Neural cell (in vitro differentiated cells): ENCODE results near the gene IGLON5.

Experiments used
- CTCF ChIP-seq: fragments of 450-650 bp; IDR thresholded peaks from 2 replicates; pipeline ENCODE4 v1.5.1; 2014; ENCODE audit warnings: antibody characterized with exemption, mild to moderate bottlenecking, moderate library complexity; ENCODE audit not compliant: poor library complexity, severe bottlenecking
- EP300 ChIP-seq: fragments of 450-650 bp; conservative IDR thresholded peaks from 2 replicates; pipeline ENCODE4 v1.6.1; 2014; ENCODE audit warnings: antibody characterized with exemption, mild to moderate bottlenecking, moderate library complexity; ENCODE audit not compliant: poor library complexity, severe bottlenecking
- EZH2 ChIP-seq: fragments of 200-600, 300-800 bp; shearing (Covaris generic), sonication (generic); IDR thresholded peaks from 2 replicates; pipeline ENCODE4 v1.6.1; 2014; ENCODE audit warnings: antibody characterized with exemption, low read length, borderline replicate concordance, mild to moderate bottlenecking; ENCODE audit not compliant: insufficient read depth, poor library complexity, severe bottlenecking
- RAD21 ChIP-seq: fragments of 450-650 bp; conservative IDR thresholded peaks from 2 replicates; pipeline ENCODE4 v1.6.1; 2014; ENCODE audit warnings: antibody characterized with exemption, mild to moderate bottlenecking, moderate library complexity

DNA sequence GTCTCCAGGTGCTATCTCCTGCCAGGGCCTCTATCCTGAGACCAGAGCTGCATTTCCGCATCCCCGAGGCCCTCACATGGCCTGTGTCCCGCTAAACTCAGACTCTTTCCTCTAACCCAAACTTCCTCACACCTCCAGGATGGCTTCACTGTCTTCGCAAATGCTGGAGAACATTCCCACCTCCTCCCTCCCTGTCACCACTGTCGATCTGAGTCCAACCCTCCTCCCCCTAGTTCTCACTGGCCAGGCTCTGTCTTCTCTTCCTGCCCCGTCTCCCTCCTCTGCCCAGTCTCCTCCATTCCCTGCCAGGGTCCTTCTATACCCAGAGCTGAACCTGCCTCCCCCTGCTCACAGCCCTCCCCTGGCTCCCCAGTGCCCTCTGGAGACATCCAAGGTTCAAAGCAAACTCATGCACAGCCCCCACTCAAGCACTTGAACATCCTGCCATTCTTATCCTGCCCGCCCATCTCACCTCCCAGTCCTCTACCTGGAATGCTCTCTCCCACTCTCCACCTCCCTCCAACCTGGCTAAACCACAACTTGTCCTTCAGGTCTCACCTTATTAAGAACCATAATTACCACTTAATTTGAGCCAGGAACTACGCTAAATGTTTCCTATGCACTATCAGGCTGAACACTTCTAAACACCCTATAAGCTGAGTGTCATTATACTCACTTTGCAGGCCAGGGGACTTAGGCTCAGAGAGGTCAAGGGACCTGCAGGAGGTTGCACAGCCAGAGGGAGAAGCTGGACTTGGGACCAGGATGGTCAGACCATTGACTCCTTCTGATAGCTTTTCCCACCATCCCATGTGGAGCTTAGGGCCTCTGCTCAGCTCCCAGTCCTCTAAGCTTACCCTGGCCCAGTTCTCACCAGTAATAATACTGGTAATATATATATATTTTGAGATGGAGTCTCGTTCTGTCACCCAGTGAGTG lies 31.5 kb downstream of the IGLON5 start:
- no peak for TF ChIP-seq CTCF
- TF ChIP-seq RAD21, result no peak
- no peak for TF ChIP-seq EZH2
- TF ChIP-seq EP300, result no peak
